HFFc6 (cell line): ENCODE data around the gene TMEM219. TPM values are rescaled to one million over a fixed set of nuclear protein-coding genes. Genes with fewer than 3 reads are reported as not detected.

Source experiments
- DNase-seq: peaks from one replicate; pipeline ENCODE4 v3.0.0-alpha.2; 2018
- H3K27ac Mint-ChIP-seq: 2 replicates; pipeline ENCODE4 v1.8.0; 2020; ENCODE audit warnings: mild to moderate bottlenecking, mixed read lengths
- H3K27me3 Mint-ChIP-seq: 2 replicates; pipeline ENCODE4 v1.8.0; 2021; ENCODE audit warnings: mild to moderate bottlenecking, moderate library complexity, mixed read lengths; ENCODE audit not compliant: insufficient read depth
- H3K36me3 Mint-ChIP-seq: 2 replicates; pipeline ENCODE4 v1.8.0; 2021; ENCODE audit warnings: low read depth, mixed read lengths
- H3K4me1 Mint-ChIP-seq: 2 replicates; pipeline ENCODE4 v1.8.0; 2020; ENCODE audit warnings: low read depth, mixed read lengths
- H3K4me3 Mint-ChIP-seq: 2 replicates; pipeline ENCODE4 v1.8.0; 2020; ENCODE audit warnings: mild to moderate bottlenecking, moderate library complexity, mixed read lengths
- H3K9me3 Mint-ChIP-seq: 2 replicates; pipeline ENCODE4 v1.8.0; 2020; ENCODE audit warnings: mild to moderate bottlenecking, mixed read lengths
- total RNA-seq, 6 experiments: library from RNA; stranded (reverse); fragmentation: NEBNext Ultra II Directional; extraction: Animal tissue kit (Norgen Biotek cat#: 25700); gene quantifications; 2 replicates in 1 of 6; 3 replicates in 5 of 6; pipeline ENCODE4 v1.2.3, GENCODE V29; 2021
- TF ChIP-seq, protein P1 (sequence below): fragments of 200-600 bp; sonication (generic); IDR thresholded peaks from 2 replicates; pipeline ENCODE4 v1.5.0; 2021; ENCODE audit warnings: antibody characterized with exemption, mild to moderate bottlenecking

Gene TMEM219
- total RNA-seq, 6 experiments from 2014 or later, result 105 to 122 (median 110) TPM

DNA sequence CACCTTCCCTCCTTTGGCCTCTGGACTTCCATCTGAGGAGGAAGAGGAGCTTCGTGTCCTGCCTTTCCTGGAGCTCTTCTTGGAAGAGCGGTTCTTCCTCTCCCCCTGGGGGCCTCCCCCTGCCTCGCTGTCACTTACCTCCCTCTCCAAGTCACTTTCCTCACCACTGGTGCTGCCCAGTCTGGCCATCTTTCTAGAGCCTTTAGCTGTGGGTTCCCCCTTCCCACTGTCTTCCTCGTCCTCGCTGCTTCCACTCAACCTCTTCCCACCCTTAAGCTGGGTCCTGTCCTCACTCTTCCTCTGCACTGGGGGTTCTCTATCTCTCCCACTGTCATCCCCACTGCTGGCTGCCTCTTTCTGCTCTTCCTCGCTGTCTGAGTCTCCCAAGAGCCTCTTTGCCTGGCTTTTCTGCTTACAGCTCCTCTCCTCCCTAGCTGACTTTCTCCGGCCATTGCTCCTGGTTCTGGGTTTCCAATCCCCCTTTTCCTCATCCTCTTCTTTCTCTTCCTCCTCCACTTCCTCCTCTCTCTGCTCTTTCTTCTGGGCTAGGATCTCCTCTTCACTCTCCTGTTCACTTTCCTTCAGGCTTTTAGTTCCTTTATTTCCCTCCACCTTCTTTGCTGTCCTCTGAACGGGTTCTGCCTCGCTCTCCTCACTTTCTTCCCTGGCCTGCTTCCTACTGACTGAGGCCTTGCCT is 32.2 kb downstream of the TMEM219 start:
- TF ChIP-seq, protein P1, sequence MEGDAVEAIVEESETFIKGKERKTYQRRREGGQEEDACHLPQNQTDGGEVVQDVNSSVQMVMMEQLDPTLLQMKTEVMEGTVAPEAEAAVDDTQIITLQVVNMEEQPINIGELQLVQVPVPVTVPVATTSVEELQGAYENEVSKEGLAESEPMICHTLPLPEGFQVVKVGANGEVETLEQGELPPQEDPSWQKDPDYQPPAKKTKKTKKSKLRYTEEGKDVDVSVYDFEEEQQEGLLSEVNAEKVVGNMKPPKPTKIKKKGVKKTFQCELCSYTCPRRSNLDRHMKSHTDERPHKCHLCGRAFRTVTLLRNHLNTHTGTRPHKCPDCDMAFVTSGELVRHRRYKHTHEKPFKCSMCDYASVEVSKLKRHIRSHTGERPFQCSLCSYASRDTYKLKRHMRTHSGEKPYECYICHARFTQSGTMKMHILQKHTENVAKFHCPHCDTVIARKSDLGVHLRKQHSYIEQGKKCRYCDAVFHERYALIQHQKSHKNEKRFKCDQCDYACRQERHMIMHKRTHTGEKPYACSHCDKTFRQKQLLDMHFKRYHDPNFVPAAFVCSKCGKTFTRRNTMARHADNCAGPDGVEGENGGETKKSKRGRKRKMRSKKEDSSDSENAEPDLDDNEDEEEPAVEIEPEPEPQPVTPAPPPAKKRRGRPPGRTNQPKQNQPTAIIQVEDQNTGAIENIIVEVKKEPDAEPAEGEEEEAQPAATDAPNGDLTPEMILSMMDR, result no peak
- peaks cover 33% of the 10 kb centered on the region for H3K36me3 Mint-ChIP-seq
- DNase-seq, result no peak
- H3K9me3 Mint-ChIP-seq, result no peaks in the 10 kb centered on the region
- peak overlapping the region; percentile 98 for H3K27ac Mint-ChIP-seq
- peaks cover 29% of the 10 kb centered on the region for H3K4me1 Mint-ChIP-seq
- H3K27me3 Mint-ChIP-seq, result peaks cover 5% of the 10 kb centered on the region
- peak overlapping the region; percentile 95 for H3K4me3 Mint-ChIP-seq

DNA sequence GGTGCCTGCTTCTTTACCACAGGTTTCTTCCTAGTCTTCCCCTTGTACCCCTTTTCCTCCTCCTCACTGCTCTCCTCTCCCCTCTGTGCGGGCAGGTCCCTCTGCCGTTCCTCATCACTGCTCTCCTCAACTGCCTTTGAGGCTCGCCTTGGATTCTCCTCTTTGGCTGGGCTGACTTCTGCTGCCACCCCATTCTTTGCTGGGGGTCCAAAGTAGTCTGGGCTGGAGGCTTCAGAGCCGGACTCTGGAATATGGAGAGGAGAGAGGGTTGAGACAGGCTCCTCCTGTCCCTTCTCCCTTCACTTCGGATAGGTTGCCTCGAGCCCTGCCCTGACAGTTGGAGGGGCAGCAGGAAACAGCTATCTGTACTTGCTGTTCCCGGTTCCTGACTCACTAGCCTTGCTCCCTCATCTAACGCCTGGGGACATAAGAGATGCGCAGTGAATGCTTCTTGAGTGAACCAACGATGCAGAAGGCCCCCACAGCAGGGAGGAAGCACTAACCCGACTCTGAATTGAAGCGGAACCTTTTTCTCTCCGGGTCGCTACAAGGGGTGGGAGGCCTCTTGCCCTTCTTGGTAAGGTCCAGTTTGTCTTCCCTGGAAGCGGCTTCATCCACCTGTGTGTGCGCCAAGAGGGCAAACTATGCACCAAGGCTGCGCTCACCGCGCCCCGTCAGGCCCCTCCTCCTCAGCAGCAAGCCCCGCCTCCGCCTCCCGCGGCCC is 32.9 kb downstream of the TMEM219 start:
- TF ChIP-seq, protein P1, result no peak
- H3K9me3 Mint-ChIP-seq, result no peaks in the 10 kb centered on the region
- H3K27me3 Mint-ChIP-seq, result peaks cover 5% of the 10 kb centered on the region
- H3K4me3 Mint-ChIP-seq, result peak overlapping the region; percentile 95
- peak overlapping the region; percentile 98 for H3K27ac Mint-ChIP-seq
- peak; percentile 96 for DNase-seq
- H3K36me3 Mint-ChIP-seq, result peaks cover 38% of the 10 kb centered on the region
- peaks cover 29% of the 10 kb centered on the region for H3K4me1 Mint-ChIP-seq

DNA sequence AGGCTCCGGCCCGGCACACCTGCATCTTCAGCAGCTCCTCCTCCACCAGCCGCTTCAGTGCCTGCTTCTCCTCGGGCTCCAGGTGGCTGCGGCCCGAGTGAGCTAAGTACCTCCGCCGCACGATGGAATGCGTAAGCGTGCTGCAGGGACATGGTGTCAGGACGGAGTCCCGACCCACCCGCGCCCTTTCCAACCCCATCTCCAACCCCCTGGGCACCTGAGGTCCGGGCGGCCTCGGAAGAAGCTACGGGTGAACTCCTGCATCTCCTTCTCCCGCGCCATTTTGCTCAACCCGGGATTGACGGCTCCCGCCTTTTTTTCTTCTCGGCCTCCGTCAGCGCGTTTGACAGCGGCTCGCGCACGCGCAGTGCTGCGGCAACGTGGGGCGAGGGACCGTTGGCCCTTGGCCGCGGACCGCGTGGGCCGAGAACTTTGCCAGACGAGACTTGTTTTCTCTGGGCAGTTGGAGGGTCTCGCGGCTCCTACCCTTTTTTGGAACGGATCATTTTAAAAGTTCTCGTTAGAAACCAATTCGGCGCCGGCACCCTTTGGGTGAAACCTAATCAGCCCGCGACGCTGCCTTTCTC is 33.5 kb downstream of the TMEM219 start, which contains the start of gene HIRIP3:
HIRIP3 (minus strand) TSS at position 294 of the 587 bp plus-strand sequence; CDS start at position 282, 12 bp downstream.
- Mint-ChIP-seq H3K27ac (peak within 1 kb of the TSS; percentile 98), H3K9me3 (no peaks in the 10 kb centered on the region), H3K27me3 (peaks cover 5% of the 10 kb centered on the region), H3K4me1 (peaks cover 29% of the 10 kb centered on the region), H3K4me3 (peak within 1 kb of the TSS; percentile 95), H3K36me3 (peaks cover 35% of the 10 kb centered on the region)
- DNase-seq, result peak; percentile 42
- TF ChIP-seq, protein P1, result no peak

- Mint-ChIP-seq H3K4me3 (peak within 1 kb of the TSS; percentile 95), H3K36me3 (peaks cover 33% of the 10 kb centered on the region), H3K9me3 (no peaks in the 10 kb centered on the region), H3K27me3 (peaks cover 5% of the 10 kb centered on the region), H3K4me1 (peaks cover 29% of the 10 kb centered on the region), H3K27ac (peak within 1 kb of the TSS; percentile 98)
- TF ChIP-seq, protein P1, result no peak
- DNase-seq, result peak; percentile 95
These were observed 34.3 kb downstream of the TMEM219 start, which contains the start of gene INO80E for GRCh38 chr16:29995911-29996765. Gene INO80E (plus strand): TSS chr16:29996241. CDS start chr16:29996311, 70 bp downstream.

DNA sequence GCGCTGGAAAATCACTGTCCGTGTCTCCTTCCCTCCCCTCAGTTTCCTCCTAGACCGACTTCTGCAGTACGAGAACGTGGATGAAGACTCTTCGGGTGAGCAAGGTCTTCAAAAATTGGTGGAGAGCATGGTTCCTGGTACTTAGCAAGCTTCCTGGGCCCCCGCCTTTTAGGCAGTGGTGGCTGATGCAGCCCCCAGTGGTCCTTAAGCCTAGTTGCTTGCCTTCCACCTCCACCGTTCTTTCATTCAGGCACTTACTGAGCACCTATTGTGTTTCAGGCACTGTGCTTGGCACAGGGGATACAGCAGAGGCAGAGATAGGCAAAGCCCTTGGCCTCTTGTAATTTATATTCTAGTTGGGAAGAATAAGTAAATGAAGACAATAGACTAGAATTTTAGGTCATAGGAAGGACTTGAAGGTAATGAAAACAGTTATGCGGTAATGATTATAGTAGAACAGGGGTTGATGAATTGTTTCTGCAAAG is 34.9 kb downstream of the TMEM219 start:
- TF ChIP-seq, protein P1, result no peak
- H3K4me1 Mint-ChIP-seq, result peaks cover 29% of the 10 kb centered on the region
- peak overlapping the region; percentile 95 for H3K4me3 Mint-ChIP-seq
- no peak for DNase-seq
- peaks cover 5% of the 10 kb centered on the region for H3K27me3 Mint-ChIP-seq
- peaks cover 33% of the 10 kb centered on the region for H3K36me3 Mint-ChIP-seq
- no peaks in the 10 kb centered on the region for H3K9me3 Mint-ChIP-seq
- peak overlapping the region; percentile 98 for H3K27ac Mint-ChIP-seq
